DLD1 (cell line): Measurements from ENCODE around the gene CXCR4.
"Not testable (repeated sequence)": the region's sequence is repeated elsewhere in the genome, so short reads cannot be mapped to it uniquely, and the experiment has no call there.

ENCODE experiments used
- in situ Hi-C: cut with HindIII; loops from 2 replicates; pipeline ENCODE4 v1.10.0; 2017; ENCODE audit warnings: low sequenced_read_pairs

The CXCR4 gene

GRCh38 chr2:136077107-136077506, 40.8 kb downstream of the CXCR4 start:
- in situ Hi-C loops = no loop called here

GRCh38 chr2:136075476-136075875, 42.5 kb downstream of the CXCR4 start:
- in situ Hi-C loops = no loop called here

GRCh38 chr2:136072621-136073020, 45.3 kb downstream of the CXCR4 start:
- in situ Hi-C loops = no loop called here

GRCh38 chr2:136071887-136072286, 46.1 kb downstream of the CXCR4 start:
- in situ Hi-C loops = not testable (repeated sequence)

GRCh38 chr2:136070913-136071312, 47.0 kb downstream of the CXCR4 start:
- in situ Hi-C loops = no loop called here

- in situ Hi-C loops = no loop called here
Observed at GRCh38 chr2:136069773-136070172, 48.2 kb downstream of the CXCR4 start.

GRCh38 chr2:136068581-136069227, 49.2 kb downstream of the CXCR4 start:
- in situ Hi-C loops = no loop called here

GRCh38 chr2:136067897-136068580, 49.9 kb downstream of the CXCR4 start:
- in situ Hi-C loops = no loop called here

- in situ Hi-C loops = no loop called here
Observed at GRCh38 chr2:136067459-136067858, 50.5 kb downstream of the CXCR4 start.

- in situ Hi-C loops = no loop called here
Observed at GRCh38 chr2:136065907-136066306, 52.0 kb downstream of the CXCR4 start.

- in situ Hi-C loops = no loop called here
Observed at GRCh38 chr2:136065384-136065783, 52.6 kb downstream of the CXCR4 start.
